Activated CD8-positive, alpha-beta memory T cell treated with anti-CD3 and anti-CD28 coated beads, Interleukin-2, amount 50 U/mL, for 24 hours (primary cell): ENCODE data around the gene AGXT.
"Not testable (repeated sequence)": the region's sequence is repeated elsewhere in the genome, so short reads cannot be mapped to it uniquely, and the experiment has no call there.

Experiments used
- DNase-seq: peaks from one replicate; pipeline ENCODE4 v3.0.0-alpha.2; 2020; ENCODE audit errors: extremely low read depth

The AGXT gene

DNA sequence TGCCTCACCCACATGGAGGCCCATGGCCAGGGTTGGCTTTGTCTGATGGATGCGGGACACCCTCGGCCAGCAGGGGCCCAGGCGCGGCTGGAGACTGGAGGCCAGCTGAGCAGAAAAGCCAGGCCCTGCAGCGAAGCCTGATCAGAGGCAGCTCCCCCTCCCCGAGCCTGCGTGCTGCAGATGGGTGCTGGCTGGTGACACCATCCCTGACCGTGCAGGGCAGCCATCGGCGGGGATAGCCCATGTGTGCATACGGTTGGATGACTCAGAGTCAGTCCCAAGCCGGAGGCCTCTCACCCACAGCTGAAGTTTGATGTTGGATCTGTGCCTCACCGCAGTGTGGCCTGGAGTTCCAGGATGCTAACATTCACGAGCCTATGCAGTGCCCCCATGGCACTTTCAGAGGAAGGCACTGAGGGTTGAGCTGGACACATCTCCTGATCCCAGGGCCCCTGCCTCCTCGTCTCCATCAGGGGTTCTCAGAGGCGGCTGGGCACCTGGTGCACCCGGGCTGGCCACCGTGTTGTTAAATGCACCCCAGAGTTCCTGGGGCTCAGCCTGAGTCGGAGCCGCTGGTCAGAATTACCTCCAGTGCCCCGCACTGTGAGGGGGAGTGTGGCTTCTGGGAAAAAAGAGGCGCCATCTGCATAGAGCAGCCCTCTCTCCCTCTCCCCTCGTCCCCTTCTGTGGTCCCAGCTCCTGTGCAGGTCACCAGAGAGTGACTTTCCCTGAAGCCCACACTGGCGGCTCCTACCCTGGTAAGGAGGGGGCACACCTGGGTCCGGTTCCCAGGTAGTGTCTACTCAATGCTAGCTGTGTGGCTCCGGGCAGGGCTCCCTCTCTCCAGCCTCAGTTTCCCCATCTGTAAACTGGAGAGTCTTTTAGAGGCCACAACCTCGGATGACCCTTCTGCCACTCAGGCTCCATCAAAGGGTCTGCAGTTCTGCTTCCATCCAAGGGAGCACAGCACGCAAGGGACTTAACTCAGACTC, 29.2 kb upstream of the AGXT start:
- no peak for DNase-seq

DNA sequence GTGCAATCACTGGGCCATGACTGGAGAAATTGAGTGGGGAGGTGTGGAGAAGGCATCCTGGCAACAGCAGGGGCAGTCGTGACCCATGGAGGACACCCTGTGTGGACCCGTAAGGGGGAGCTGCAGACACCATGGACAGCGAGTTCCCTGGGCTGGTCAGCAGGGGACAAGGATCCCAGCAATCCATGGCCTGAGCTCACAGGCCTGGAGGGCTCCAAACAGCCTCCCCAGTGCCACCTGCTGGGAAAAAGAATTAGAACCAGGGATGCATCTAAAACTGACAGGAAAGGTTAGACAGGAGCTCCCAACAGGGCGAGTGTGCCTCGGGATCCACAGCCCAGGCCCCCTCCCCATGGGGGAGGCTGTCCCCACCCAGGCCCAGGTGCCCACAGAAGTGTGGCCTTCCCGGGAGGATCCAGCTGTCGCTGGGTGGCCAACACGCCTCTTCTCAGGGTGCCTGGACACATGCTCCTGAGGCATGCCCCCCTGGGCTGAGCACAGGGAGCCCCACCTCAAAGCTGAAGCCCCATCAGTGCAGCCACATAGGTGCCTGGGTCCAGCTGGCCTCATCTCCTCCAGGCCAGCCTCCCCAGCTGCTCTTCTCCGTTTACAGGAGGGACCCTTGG, 28.1 kb upstream of the AGXT start:
- DNase-seq = no peak

DNA sequence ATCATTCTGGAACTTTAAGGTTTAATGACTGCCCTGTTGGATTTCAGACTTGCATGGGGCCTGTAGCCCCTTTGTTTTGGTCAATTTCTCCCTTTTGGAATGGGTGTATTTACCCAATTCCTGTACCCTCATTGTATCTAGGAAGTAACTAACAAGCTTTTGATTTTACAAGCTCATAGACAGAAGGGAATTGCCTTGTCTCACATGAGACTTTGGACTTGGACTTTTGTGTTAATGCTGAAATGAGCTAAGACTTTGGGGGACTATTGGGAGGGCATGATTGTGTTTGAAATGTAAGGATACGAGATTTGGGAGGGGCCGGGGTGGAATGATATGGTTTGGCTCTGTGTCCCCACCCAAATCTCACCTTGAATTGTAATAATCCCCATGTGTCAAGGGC, 22.3 kb upstream of the AGXT start:
- not testable (repeated sequence) for DNase-seq

- no peak for DNase-seq
Observed at GRCh38 chr2:240846873-240847595, 21.6 kb upstream of the AGXT start.

- DNase-seq = no peak
Observed at GRCh38 chr2:240847817-240848216, 20.8 kb upstream of the AGXT start.

DNA sequence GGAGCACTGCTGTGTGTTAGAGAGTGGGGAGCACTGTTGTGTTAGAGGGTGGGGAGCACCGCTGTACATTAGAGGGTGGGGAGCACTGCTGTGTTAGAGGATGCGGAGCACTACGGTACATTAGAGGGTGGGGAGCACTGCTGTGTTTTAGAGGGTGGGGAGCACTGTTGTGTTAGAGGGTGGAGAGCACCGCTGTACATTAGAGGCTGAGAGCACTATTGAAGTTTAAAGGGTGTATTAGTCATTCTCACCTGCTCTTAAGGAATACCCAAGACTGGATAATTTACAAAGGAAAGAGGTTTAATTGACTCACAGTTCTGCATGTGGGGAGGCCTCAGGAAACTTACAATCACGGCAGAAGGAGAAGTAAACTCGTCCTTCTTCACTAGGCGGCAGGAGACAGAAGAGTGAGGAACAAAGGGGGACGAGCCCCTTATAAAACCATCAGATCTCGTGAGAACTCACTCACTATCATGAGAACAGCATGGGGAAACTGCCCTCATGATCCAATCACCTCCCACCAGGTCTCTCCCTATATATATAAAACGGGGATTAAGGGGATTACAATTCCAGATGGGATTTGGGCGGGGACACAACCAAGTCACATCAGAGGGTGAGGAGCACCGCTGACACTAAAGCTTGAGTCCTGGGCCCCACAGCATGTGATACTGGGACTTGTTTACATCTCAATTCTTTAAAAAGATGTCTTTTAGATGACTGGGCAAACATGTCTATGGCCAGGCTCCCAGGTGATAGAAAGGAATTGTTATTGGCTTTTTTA, 19.5 kb upstream of the AGXT start:
- DNase-seq = no peak

GRCh38 chr2:240850026-240850425, 18.6 kb upstream of the AGXT start:
- no peak for DNase-seq

- no peak for DNase-seq
Observed at GRCh38 chr2:240850756-240851077, 17.9 kb upstream of the AGXT start.

DNA sequence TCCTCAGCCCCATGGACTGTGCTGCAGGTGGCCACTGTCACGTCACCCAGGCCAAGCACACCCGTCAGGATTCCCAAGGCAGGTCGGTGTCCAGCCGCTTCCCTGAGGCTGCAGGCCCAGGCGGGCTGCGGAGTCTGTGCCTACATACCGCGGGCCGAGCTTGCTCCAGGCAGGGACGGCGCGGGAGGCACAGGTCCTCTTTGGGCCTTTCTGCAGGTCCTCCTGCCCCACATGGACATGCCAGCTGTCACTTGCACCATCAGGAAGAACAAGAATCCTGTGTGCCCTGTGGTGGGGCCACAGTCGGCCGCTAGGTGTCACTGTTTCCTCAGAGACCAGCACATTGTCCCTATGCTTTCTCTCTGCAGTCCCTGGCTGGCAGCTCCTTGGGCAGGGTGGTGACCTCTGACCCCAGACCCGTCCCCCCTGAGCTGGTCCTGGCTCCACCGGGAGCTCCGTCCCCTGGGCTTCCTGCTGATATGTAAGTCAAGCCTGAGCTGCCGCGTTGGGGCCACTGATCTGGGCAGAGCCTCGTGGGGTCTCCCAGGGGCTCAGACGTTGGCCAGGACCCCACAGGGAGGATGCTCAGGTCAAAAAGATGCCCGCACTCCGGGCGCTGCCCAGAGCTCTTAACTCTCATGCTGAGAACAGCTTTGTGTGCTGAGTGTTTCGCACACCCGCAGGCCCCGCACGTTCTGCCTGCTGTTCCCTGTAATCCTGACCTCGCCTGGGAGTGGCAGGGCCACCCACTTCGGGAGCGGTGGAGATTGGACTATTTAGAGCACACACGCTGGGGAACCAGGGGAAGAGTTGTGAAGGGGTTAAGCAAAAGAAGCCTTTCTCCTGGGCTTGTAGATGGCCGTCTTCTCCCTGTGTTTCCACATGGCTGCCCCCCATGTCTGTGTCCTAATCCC, 17.3 kb upstream of the AGXT start:
- DNase-seq = peak; percentile 58

DNA sequence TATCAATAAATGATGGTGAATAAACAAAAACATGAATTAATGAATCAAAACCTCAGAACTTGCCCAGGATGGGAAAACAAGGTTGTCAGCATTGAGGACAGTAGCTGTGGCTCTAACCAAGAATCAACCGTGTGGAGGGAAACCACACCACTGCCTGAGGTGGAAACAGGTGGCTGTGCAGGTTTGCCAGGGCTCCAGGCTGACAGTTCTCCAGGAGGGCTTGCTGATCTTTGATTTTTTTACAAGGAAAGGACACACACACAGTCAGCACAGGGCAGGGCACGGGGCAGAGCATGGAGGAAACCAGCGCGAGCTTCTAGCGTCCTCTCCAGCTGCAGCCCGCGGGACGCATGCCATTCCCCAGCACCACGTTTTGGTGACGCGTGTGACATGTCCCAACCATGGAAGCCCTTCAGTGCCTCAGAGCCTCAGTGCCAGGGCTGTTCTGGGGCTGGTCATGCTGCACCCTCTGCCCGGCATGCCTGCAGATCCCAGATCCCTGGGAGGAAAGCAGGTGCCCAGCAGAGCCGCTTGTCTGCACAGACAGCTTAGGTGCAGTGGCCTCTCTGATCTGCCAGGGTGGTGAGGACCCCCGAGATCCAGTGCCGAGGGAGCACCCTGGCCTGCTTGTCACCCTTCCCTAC, 15.8 kb upstream of the AGXT start:
- DNase-seq = no peak

DNA sequence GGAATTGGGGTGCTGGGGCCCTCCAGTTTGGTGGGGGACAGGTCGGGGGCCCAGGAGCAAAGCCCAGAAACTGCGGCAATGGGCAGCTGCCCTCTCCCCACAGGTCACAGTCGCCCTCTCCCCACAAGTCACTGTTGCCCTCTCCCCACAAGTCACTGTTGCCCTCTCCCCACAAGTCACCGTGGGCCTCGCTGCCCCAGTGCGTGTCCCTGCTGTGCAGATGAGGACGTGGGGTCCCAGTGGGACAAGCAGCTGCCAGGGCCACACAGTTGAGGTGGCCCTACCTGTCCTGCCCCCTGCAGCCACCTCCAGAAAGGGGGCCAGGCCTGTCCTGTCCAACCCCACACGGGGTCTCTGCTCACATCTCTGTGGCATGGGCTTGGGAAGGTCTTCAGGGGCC, 13.0 kb upstream of the AGXT start:
- no peak for DNase-seq

- no peak for DNase-seq
Observed at GRCh38 chr2:240856151-240856980, 12.3 kb upstream of the AGXT start.

- DNase-seq = no peak
Observed at GRCh38 chr2:240857039-240858008, 11.3 kb upstream of the AGXT start.

- no peak for DNase-seq
Observed at GRCh38 chr2:240858321-240858720, 10.3 kb upstream of the AGXT start.

GRCh38 chr2:240858871-240859270, 9.8 kb upstream of the AGXT start:
- no peak for DNase-seq

DNA sequence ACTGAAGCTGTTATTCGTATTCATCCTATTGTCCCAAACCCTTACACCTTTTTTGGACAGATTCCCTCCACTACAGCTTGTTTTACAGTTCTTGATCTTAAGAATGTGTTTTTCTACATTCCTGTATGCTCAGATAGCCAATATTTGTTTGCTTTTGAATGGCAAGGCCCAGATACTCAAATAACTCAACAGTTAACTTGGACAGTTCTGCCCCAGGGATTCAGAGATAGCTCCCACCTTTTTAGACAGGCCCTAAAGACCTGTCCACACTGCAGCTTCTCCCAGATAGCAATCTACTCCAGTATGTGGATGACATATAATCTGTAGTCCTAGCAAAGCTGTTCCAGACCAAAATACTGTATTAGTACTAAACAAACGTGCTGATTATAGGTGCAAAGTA, 7.1 kb upstream of the AGXT start:
- no peak for DNase-seq

DNA sequence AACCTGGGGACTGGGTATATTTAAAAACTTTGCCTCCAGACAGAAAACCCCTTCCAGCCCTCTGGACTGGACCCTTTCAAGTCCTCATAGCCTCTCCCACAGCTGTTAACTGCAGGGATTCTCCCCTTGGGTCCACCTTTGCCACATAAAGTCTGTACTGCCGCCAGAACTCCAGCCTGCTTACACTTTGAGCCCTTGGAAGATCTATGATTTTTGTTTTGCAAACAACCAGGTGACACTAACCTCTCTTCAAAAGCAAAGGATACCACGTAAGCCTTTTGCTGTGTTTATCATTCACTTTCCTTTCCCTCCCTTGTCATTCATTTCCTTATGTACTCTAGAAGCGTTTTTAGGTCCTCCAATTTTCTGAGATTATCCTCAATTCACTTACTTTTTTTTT, 4.1 kb upstream of the AGXT start:
- no peak for DNase-seq

DNA sequence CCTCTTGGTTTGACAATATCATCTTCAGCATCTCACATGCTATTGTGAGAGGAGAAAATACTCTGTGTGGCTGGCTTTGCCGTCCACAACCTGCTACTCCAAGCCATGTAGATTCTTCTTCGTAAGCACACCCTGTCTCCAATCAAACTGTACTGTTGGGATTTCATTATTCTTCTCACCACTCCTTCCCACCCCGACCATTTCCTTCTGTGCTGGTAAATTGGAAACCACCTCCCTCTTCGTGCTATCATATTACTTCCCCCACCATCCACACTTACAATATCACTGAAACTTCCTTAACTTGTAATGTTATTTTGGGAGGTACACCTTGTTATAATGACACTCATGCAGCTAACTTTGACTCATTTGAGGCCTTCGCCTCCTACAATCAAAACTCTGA, 3.2 kb upstream of the AGXT start:
- DNase-seq = no peak
